ENCODE results near the gene SLC44A3. TPM values are rescaled to one million over a fixed set of nuclear protein-coding genes. Genes with fewer than 3 reads are reported as not detected.

The SLC44A3 gene
- polyA plus RNA-seq, 1 donor from 2014 or later = not detected

DNA sequence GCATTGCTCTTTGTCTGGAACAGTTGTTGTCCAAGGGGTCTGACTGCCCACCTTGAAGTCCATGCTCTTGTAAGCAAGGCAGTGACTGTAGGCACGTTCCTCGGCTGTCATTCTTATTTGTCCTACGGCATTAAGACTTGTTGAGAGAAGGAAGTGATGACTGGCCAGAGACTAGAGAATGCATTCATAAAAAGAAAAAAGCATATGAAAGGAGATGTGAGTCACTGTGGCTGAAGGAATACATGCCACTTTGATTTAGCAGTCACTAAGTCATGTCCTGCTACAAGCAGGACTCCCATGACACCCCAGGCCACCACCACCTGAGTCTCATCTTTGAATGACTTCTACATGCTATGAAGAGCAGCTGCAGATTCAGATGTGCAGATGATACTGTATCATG lies 56.2 kb downstream of the SLC44A3 start:
- H3K36me3 ChIP-seq (ENCODE audit: insufficient read depth, low read length) = no peaks in the 10 kb centered on the region
- H4K20me1 ChIP-seq (ENCODE audit: insufficient read depth) = no peaks in the 10 kb centered on the region
- TF ChIP-seq EP300 (conservative IDR thresholded peaks at IDR 0.05; ENCODE audit: poor library complexity, severe bottlenecking) (no peak), POLR2AphosphoS5 (IDR thresholded peaks at IDR 0.05) (no peak), TAF1 (IDR thresholded peaks at IDR 0.05; ENCODE audit: low read depth) (no peak), RAD21 (conservative IDR thresholded peaks at IDR 0.05) (no peak)
- TF ChIP-seq, protein P1, sequence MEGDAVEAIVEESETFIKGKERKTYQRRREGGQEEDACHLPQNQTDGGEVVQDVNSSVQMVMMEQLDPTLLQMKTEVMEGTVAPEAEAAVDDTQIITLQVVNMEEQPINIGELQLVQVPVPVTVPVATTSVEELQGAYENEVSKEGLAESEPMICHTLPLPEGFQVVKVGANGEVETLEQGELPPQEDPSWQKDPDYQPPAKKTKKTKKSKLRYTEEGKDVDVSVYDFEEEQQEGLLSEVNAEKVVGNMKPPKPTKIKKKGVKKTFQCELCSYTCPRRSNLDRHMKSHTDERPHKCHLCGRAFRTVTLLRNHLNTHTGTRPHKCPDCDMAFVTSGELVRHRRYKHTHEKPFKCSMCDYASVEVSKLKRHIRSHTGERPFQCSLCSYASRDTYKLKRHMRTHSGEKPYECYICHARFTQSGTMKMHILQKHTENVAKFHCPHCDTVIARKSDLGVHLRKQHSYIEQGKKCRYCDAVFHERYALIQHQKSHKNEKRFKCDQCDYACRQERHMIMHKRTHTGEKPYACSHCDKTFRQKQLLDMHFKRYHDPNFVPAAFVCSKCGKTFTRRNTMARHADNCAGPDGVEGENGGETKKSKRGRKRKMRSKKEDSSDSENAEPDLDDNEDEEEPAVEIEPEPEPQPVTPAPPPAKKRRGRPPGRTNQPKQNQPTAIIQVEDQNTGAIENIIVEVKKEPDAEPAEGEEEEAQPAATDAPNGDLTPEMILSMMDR (IDR thresholded peaks at IDR 0.05; ENCODE audit: poor library complexity, severe bottlenecking) = no peak
- H3K4me3 ChIP-seq (ENCODE audit: low read length) = no peak overlapping the region
- H3K9ac ChIP-seq (ENCODE audit: low read length) = no peak overlapping the region
- H3F3A ChIP-seq (ENCODE audit: insufficient read depth, low read length, poor library complexity, severe bottlenecking) = no peaks in the 10 kb centered on the region
- no peak overlapping the region for H3K27ac ChIP-seq (ENCODE audit: low read length)
- no peaks in the 10 kb centered on the region for H3K9me2 ChIP-seq (ENCODE audit: insufficient read depth, low read length)
- no peaks in the 10 kb centered on the region for H3K27me3 ChIP-seq (ENCODE audit: insufficient read depth, low read depth, low read length)
- H2AFZ ChIP-seq (ENCODE audit: low read depth, low read length) = no peak overlapping the region
- no peaks in the 10 kb centered on the region for H3K9me3 ChIP-seq (ENCODE audit: low read length)
- no peaks in the 10 kb centered on the region for H3K79me2 ChIP-seq (replicated peaks; ENCODE audit: insufficient read depth, low read length)
- no peak overlapping the region for H3K4me2 ChIP-seq (ENCODE audit: low read length)

GRCh38 chr1:94878329-94878728 lies 58.2 kb downstream of the SLC44A3 start:
- H3K36me3 ChIP-seq (ENCODE audit: insufficient read depth, low read length) = no peaks in the 10 kb centered on the region
- TF ChIP-seq, protein P1 (IDR thresholded peaks at IDR 0.05; ENCODE audit: poor library complexity, severe bottlenecking) = no peak
- TF ChIP-seq EZH2 (IDR thresholded peaks at IDR 0.05; ENCODE audit: borderline replicate concordance, insufficient read depth, low read length, poor library complexity, severe bottlenecking) = no peak
- TF ChIP-seq EP300 (conservative IDR thresholded peaks at IDR 0.05; ENCODE audit: poor library complexity, severe bottlenecking) = no peak
- no peak for TF ChIP-seq RAD21 (conservative IDR thresholded peaks at IDR 0.05)
- no peak for TF ChIP-seq TAF1 (IDR thresholded peaks at IDR 0.05; ENCODE audit: low read depth)
- TF ChIP-seq REST (IDR thresholded peaks at IDR 0.05; ENCODE audit: borderline replicate concordance) = no peak
- no peak for TF ChIP-seq POLR2AphosphoS5 (IDR thresholded peaks at IDR 0.05)
- TF ChIP-seq MXI1 (conservative IDR thresholded peaks at IDR 0.05; ENCODE audit: poor library complexity, severe bottlenecking) = no peak
- H3K27me3 ChIP-seq (ENCODE audit: insufficient read depth, low read depth, low read length) = no peaks in the 10 kb centered on the region
- H3K27ac ChIP-seq (ENCODE audit: low read length) = no peak overlapping the region
- H3K9me3 ChIP-seq (ENCODE audit: low read length) = no peaks in the 10 kb centered on the region
- H3K4me2 ChIP-seq (ENCODE audit: low read length) = no peak overlapping the region
- H3K4me3 ChIP-seq (ENCODE audit: low read length) = no peak overlapping the region
- no peaks in the 10 kb centered on the region for H3K9me2 ChIP-seq (ENCODE audit: insufficient read depth, low read length)
- H2AFZ ChIP-seq (ENCODE audit: low read depth, low read length) = no peak overlapping the region
- no peaks in the 10 kb centered on the region for H3K79me2 ChIP-seq (replicated peaks; ENCODE audit: insufficient read depth, low read length)
- H4K20me1 ChIP-seq (ENCODE audit: insufficient read depth) = no peaks in the 10 kb centered on the region
- no peak overlapping the region for H3K9ac ChIP-seq (ENCODE audit: low read length)
- no peaks in the 10 kb centered on the region for H3F3A ChIP-seq (ENCODE audit: insufficient read depth, low read length, poor library complexity, severe bottlenecking)
